Neuronal stem cell (in vitro differentiated cells): Measurements from ENCODE around the gene BORCS8.

Experiments
- DNase-seq: peaks from one replicate; pipeline ENCODE4 v3.0.0-alpha.2; 2013; ENCODE audit warnings: low spot score
- H2AFZ ChIP-seq: one replicate; pipeline ENCODE4 v1.6.1; 2013; ENCODE audit warnings: mild to moderate bottlenecking, low read length, inconsistent platforms
- H2AK5ac ChIP-seq: 2 replicates; pipeline ENCODE4 v1.6.1; 2013; ENCODE audit warnings: low read depth, mild to moderate bottlenecking, inconsistent platforms, low read length, moderate library complexity, mixed read lengths
- H2BK120ac ChIP-seq: 2 replicates; pipeline ENCODE4 v1.6.1; 2013; ENCODE audit warnings: low read depth, mild to moderate bottlenecking, inconsistent platforms, low read length, moderate library complexity, mixed read lengths
- H2BK12ac ChIP-seq: one replicate; pipeline ENCODE4 v1.6.1; 2013; ENCODE audit warnings: low read length, inconsistent platforms
- H2BK15ac ChIP-seq: 2 replicates; pipeline ENCODE4 v1.6.1; 2013; ENCODE audit warnings: mild to moderate bottlenecking, low read length, inconsistent platforms, mixed read lengths
- H2BK5ac ChIP-seq: one replicate; pipeline ENCODE4 v1.6.1; 2013; ENCODE audit warnings: inconsistent platforms, mild to moderate bottlenecking, low read length, moderate library complexity
- H3K14ac ChIP-seq: one replicate; pipeline ENCODE4 v1.6.1; 2013; ENCODE audit warnings: low read length, inconsistent platforms
- H3K18ac ChIP-seq: 2 replicates; pipeline ENCODE4 v1.6.1; 2013; ENCODE audit warnings: low read length, inconsistent platforms
- H3K23ac ChIP-seq: 2 replicates; pipeline ENCODE4 v1.6.1; 2013; ENCODE audit warnings: low read depth, mild to moderate bottlenecking, mixed read lengths, low read length, inconsistent platforms; ENCODE audit not compliant: poor library complexity
- H3K27ac ChIP-seq: replicated peaks from 3 replicates; pipeline ENCODE4 v1.5.1; 2013; ENCODE audit warnings: low read length, inconsistent platforms
- H3K27me3 ChIP-seq, 3 experiments: 2 replicates each; pipeline ENCODE4 v1.6.1; 2013; ENCODE audit warnings: low read length in 3 of 3, mild to moderate bottlenecking in 2 of 3, inconsistent platforms in 1 of 3, low read depth in 1 of 3, mixed read lengths in 1 of 3, moderate library complexity in 1 of 3; ENCODE audit not compliant: control insufficient read depth in 3 of 3, insufficient read depth in 3 of 3
- H3K36me3 ChIP-seq, 2 donors: replicated peaks in 1 of 2; 2 replicates each; pipeline ENCODE4 v1.6.1; 2013; ENCODE audit warnings: low read length in 2 of 2; ENCODE audit not compliant: control insufficient read depth in 2 of 2, insufficient read depth in 2 of 2
- H3K4ac ChIP-seq: 2 replicates; pipeline ENCODE4 v1.6.1; 2013; ENCODE audit warnings: inconsistent platforms, mild to moderate bottlenecking, low read length, moderate library complexity
- H3K4me1 ChIP-seq, 2 donors: 1 replicate in 1 of 2; 2 replicates in 1 of 2; pipeline ENCODE4 v1.6.1; 2013; ENCODE audit warnings: low read length in 2 of 2, low read depth in 1 of 2; ENCODE audit not compliant: control insufficient read depth in 2 of 2, insufficient read depth in 1 of 2
- H3K4me2 ChIP-seq: one replicate; pipeline ENCODE4 v1.6.1; 2013; ENCODE audit warnings: mild to moderate bottlenecking, low read length, inconsistent platforms; ENCODE audit not compliant: insufficient read depth, poor library complexity, severe bottlenecking
- H3K4me3 ChIP-seq, 2 donors: 2 replicates each; pipeline ENCODE4 v1.5.1; 2013; ENCODE audit warnings: low read length in 2 of 2, mild to moderate bottlenecking in 2 of 2, inconsistent platforms in 1 of 2, moderate library complexity in 1 of 2
- H3K79me1 ChIP-seq: one replicate; pipeline ENCODE4 v1.6.1; 2013; ENCODE audit warnings: low read depth, mild to moderate bottlenecking, inconsistent platforms, low read length, moderate library complexity
- H3K9ac ChIP-seq: one replicate; pipeline ENCODE4 v1.6.1; 2013; ENCODE audit warnings: mild to moderate bottlenecking, low read depth, low read length, inconsistent platforms; ENCODE audit not compliant: poor library complexity
- H3K9me3 ChIP-seq, 2 donors: replicated peaks in 1 of 2; 2 replicates each; pipeline versions ENCODE3 to v1.6.1; 2013; ENCODE audit warnings: low read length in 2 of 2, mild to moderate bottlenecking in 2 of 2, inconsistent platforms in 1 of 2, low read depth in 1 of 2, mixed read lengths in 1 of 2, moderate library complexity in 1 of 2; ENCODE audit not compliant: control insufficient read depth in 2 of 2, insufficient read depth in 1 of 2
- H4K8ac ChIP-seq: one replicate; pipeline ENCODE4 v1.6.1; 2013; ENCODE audit warnings: low read depth, mild to moderate bottlenecking, inconsistent platforms, low read length, moderate library complexity
- H4K91ac ChIP-seq: one replicate; pipeline ENCODE4 v1.6.1; 2013; ENCODE audit warnings: low read length, low read depth, mild to moderate bottlenecking, inconsistent platforms; ENCODE audit not compliant: poor library complexity
- WGBS, 2 donors: extraction: QIAGEN DNeasy Blood & Tissue Kit; methylation state at CpG; one replicate each; pipeline ENCODE4 v1.1.7; 2013; ENCODE audit warnings: missing lambda C conversion rate in 2 of 2, mixed read lengths in 1 of 2; ENCODE audit not compliant: insufficient read length in 2 of 2, insufficient replicate concordance in 1 of 2; ENCODE audit errors: extremely low coverage in 2 of 2; 5-methylcytosine and 5-hydroxymethylcytosine counted together

The BORCS8 gene

GRCh38 chr19:19170053-19170872, 21.7 kb downstream of the BORCS8 start, which contains the start of gene MEF2B:
Gene MEF2B (minus strand): TSS chr19:19170263. CDS start chr19:19150735, 19,528 bp downstream.
- H2AK5ac ChIP-seq, result no peak within 1 kb of the TSS
- peak; percentile 74 for DNase-seq
- peaks cover 0 to 13% of the 10 kb centered on the region in 2 donors for H3K4me1 ChIP-seq
- H4K8ac ChIP-seq, result no peak within 1 kb of the TSS
- H3K18ac ChIP-seq, result peak within 1 kb of the TSS; percentile 57
- no peak within 1 kb of the TSS for H3K27ac ChIP-seq
- H2BK12ac ChIP-seq, result no peak within 1 kb of the TSS
- H3K23ac ChIP-seq, result peak within 1 kb of the TSS; percentile 89
- no CpG with 5 or more reads among the region's 56 CpGs for WGBS, 2 donors
- H3K9me3 ChIP-seq, result peaks cover 0 to 2% of the 10 kb centered on the region in 2 donors
- no peak within 1 kb of the TSS for H2AFZ ChIP-seq
- no peak within 1 kb of the TSS for H2BK15ac ChIP-seq
- H3K9ac ChIP-seq, result peak within 1 kb of the TSS; percentile 74
- H3K36me3 ChIP-seq, result no peaks in the 10 kb centered on the region
- H3K14ac ChIP-seq, result peak within 1 kb of the TSS; percentile 44
- no peak within 1 kb of the TSS for H2BK5ac ChIP-seq
- no peak within 1 kb of the TSS for H2BK120ac ChIP-seq
- no peak within 1 kb of the TSS for H3K4ac ChIP-seq
- H3K79me1 ChIP-seq, result no peaks in the 10 kb centered on the region
- H3K4me2 ChIP-seq, result peak within 1 kb of the TSS; percentile 67
- H3K27me3 ChIP-seq, result peaks cover 0 to 16% (median 0%) of the 10 kb centered on the region in 3 experiments
- no peak within 1 kb of the TSS for H4K91ac ChIP-seq
- peak within 1 kb of the TSS in 1 of 2 donors; percentile 37 for H3K4me3 ChIP-seq

- no peak overlapping the region for H2BK15ac ChIP-seq
- H2BK120ac ChIP-seq, result no peak overlapping the region
- no peak overlapping the region for H3K18ac ChIP-seq
- H3K4ac ChIP-seq, result no peak overlapping the region
- H3K27me3 ChIP-seq, result peaks cover 0 to 16% (median 0%) of the 10 kb centered on the region in 3 experiments
- H4K8ac ChIP-seq, result no peak overlapping the region
- H3K36me3 ChIP-seq, result no peaks in the 10 kb centered on the region
- H3K23ac ChIP-seq, result peak overlapping the region; percentile 89
- H3K4me1 ChIP-seq, result peaks cover 0 to 13% of the 10 kb centered on the region in 2 donors
- H3K79me1 ChIP-seq, result no peaks in the 10 kb centered on the region
- peak overlapping the region; percentile 67 for H3K4me2 ChIP-seq
- H3K9ac ChIP-seq, result peak overlapping the region; percentile 74
- no peak overlapping the region for H3K27ac ChIP-seq
- no peak overlapping the region for H2AFZ ChIP-seq
- H4K91ac ChIP-seq, result no peak overlapping the region
- H2BK12ac ChIP-seq, result no peak overlapping the region
- H3K9me3 ChIP-seq, result peaks cover 0 to 2% of the 10 kb centered on the region in 2 donors
- H3K14ac ChIP-seq, result peak overlapping the region; percentile 44
- no CpG with 5 or more reads among the region's 9 CpGs for WGBS, 2 donors
- peak overlapping the region in 1 of 2 donors; percentile 21 for H3K4me3 ChIP-seq
- DNase-seq, result no peak
- H2BK5ac ChIP-seq, result no peak overlapping the region
- no peak overlapping the region for H2AK5ac ChIP-seq
These were observed 22.5 kb downstream of the BORCS8 start for GRCh38 chr19:19169236-19170052.

GRCh38 chr19:19167612-19168011, 24.3 kb downstream of the BORCS8 start:
- H3K14ac ChIP-seq, result no peak overlapping the region
- DNase-seq, result no peak
- H3K4ac ChIP-seq, result no peak overlapping the region
- no peak overlapping the region for H3K27ac ChIP-seq
- H2BK12ac ChIP-seq, result no peak overlapping the region
- H3K4me1 ChIP-seq, result peaks cover 0 to 13% of the 10 kb centered on the region in 2 donors
- no peak overlapping the region for H4K8ac ChIP-seq
- H3K4me3 ChIP-seq, result no peak overlapping the region
- H4K91ac ChIP-seq, result no peak overlapping the region
- WGBS, 2 donors, result no CpG with 5 or more reads among the region's 3 CpGs
- H2BK15ac ChIP-seq, result no peak overlapping the region
- H3K18ac ChIP-seq, result no peak overlapping the region
- no peak overlapping the region for H2AFZ ChIP-seq
- no peaks in the 10 kb centered on the region for H3K36me3 ChIP-seq
- H3K79me1 ChIP-seq, result no peaks in the 10 kb centered on the region
- H3K9ac ChIP-seq, result no peak overlapping the region
- no peak overlapping the region for H2BK5ac ChIP-seq
- no peak overlapping the region for H3K23ac ChIP-seq
- H3K9me3 ChIP-seq, result peaks cover 0 to 2% of the 10 kb centered on the region in 2 donors
- H3K4me2 ChIP-seq, result no peak overlapping the region
- no peak overlapping the region for H2BK120ac ChIP-seq
- H2AK5ac ChIP-seq, result no peak overlapping the region
- peaks cover 0 to 16% (median 0%) of the 10 kb centered on the region in 3 experiments for H3K27me3 ChIP-seq

GRCh38 chr19:19165396-19165795, 26.6 kb downstream of the BORCS8 start:
- Histone ChIP-seq H4K8ac (no peak overlapping the region), H3K4me3 (no peak overlapping the region), H3K36me3 (no peaks in the 10 kb centered on the region), H3K23ac (no peak overlapping the region), H3K4ac (no peak overlapping the region), H3K27me3 (peaks cover 0 to 9% (median 0%) of the 10 kb centered on the region in 3 experiments), H2BK12ac (no peak overlapping the region), H4K91ac (no peak overlapping the region), H3K4me2 (no peak overlapping the region), H2AK5ac (peak overlapping the region; percentile 52), H2AFZ (no peak overlapping the region), H3K4me1 (peaks cover 0 to 6% of the 10 kb centered on the region in 2 donors), H2BK15ac (no peak overlapping the region), H3K79me1 (no peaks in the 10 kb centered on the region), H3K14ac (no peak overlapping the region), H3K9me3 (peaks cover 0 to 2% of the 10 kb centered on the region in 2 donors), H2BK120ac (no peak overlapping the region), H2BK5ac (no peak overlapping the region), H3K27ac (no peak overlapping the region), H3K18ac (no peak overlapping the region), H3K9ac (no peak overlapping the region)
- DNase-seq, result no peak
- no CpG with 5 or more reads among the region's 1 CpG for WGBS, 2 donors
